Karpas-422 (cell line): Measurements from ENCODE around the gene RNF25. TPM values are rescaled to one million over a fixed set of nuclear protein-coding genes. Genes with fewer than 3 reads are reported as not detected.

ENCODE experiments used
- total RNA-seq: library from RNA; depleted of rRNA; stranded (reverse); fragments of >200 nt; shearing (Covaris generic); gene quantifications from 2 replicates; pipeline ENCODE4 v1.2.3, GENCODE V29; 2014; ENCODE audit warnings: low replicate concordance; rRNA removed

Gene RNF25
- total RNA-seq, 1 experiment from 2014 or later = 17.5 TPM

Other genes with a start within 250 kb of the RNF25 start
- gene USP37, start 103.7 kb downstream of the RNF25 start, total RNA-seq = 8.9 and 16.9 TPM in 2 replicates
- 50.0 and 74.9 TPM in 2 replicates for gene CNOT9, start 103.2 kb downstream of the RNF25 start, total RNA-seq
- 0.43 TPM in 1 of 2 replicates, not detected in the other for gene PLCD4, start 64.1 kb downstream of the RNF25 start, total RNA-seq
- 21.2 and 21.3 TPM in 2 replicates for gene ZNF142, start 12.4 kb downstream of the RNF25 start, total RNA-seq
- gene BCS1L, start 12.3 kb downstream of the RNF25 start, total RNA-seq = 23.5 and 26.2 TPM in 2 replicates
- 31.0 and 33.5 TPM in 2 replicates for gene STK36, start 84 bp upstream of the RNF25 start, total RNA-seq
- gene TTLL4, start 38.8 kb upstream of the RNF25 start, total RNA-seq = 37.2 and 52.1 TPM in 2 replicates
- 0.29 TPM in 1 of 2 replicates, not detected in the other for gene CYP27A1, start 110.1 kb upstream of the RNF25 start, total RNA-seq
- not detected in 2 replicates for gene PRKAG3, start 159.8 kb upstream of the RNF25 start, total RNA-seq
- 7.8 and 7.9 TPM in 2 replicates for gene WNT6, start 187.8 kb upstream of the RNF25 start, total RNA-seq
- 2.9 and 3.8 TPM in 2 replicates for gene WNT10A, start 208.8 kb upstream of the RNF25 start, total RNA-seq